IPS-15b (cell line): Measurements from ENCODE around the gene ELL2.

ENCODE experiments used
- H3K27me3 ChIP-seq: one replicate; pipeline ENCODE4 v1.6.1; 2013; ENCODE audit warnings: low read length; ENCODE audit not compliant: control insufficient read depth, insufficient read depth
- H3K36me3 ChIP-seq: one replicate; pipeline ENCODE4 v1.6.1; 2013; ENCODE audit warnings: low read length; ENCODE audit not compliant: control insufficient read depth, insufficient read depth
- H3K4me1 ChIP-seq: one replicate; pipeline ENCODE4 v1.6.1; 2013; ENCODE audit warnings: mild to moderate bottlenecking, low read length; ENCODE audit not compliant: control insufficient read depth, insufficient read depth
- H3K4me3 ChIP-seq: one replicate; pipeline ENCODE4 v1.5.1; 2013; ENCODE audit warnings: low read depth, low read length
- H3K9ac ChIP-seq: one replicate; pipeline ENCODE4 v1.6.1; 2013; ENCODE audit warnings: low read depth, mild to moderate bottlenecking, low read length
- H3K9me3 ChIP-seq: one replicate; pipeline ENCODE4 v1.6.1; 2013; ENCODE audit warnings: mild to moderate bottlenecking, low read length; ENCODE audit not compliant: control insufficient read depth, insufficient read depth

ELL2 gene

DNA sequence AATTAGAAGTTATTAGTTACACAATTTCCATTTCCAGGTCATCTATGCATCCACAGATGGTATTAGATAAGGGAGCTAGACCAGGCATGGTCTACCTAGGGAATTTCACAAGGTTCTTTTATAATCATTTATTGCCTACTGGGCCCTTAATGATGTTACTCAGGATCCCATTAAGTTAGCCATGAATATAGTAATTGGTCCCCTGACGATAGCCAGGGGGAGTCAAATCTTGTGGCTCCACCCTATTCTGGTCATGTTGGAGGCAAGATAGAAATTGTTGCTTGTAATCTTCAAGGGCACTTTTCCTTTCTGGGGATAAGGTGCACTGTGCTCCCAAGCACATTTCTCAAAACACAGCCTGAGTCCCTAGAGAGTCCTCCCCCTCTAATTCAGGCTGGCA lies 14.1 kb upstream of the ELL2 start:
- Histone ChIP-seq H3K9me3 (no peaks in the 10 kb centered on the region), H3K4me3 (no peak overlapping the region), H3K9ac (no peak overlapping the region), H3K4me1 (no peaks in the 10 kb centered on the region), H3K27me3 (no peaks in the 10 kb centered on the region), H3K36me3 (no peaks in the 10 kb centered on the region)

DNA sequence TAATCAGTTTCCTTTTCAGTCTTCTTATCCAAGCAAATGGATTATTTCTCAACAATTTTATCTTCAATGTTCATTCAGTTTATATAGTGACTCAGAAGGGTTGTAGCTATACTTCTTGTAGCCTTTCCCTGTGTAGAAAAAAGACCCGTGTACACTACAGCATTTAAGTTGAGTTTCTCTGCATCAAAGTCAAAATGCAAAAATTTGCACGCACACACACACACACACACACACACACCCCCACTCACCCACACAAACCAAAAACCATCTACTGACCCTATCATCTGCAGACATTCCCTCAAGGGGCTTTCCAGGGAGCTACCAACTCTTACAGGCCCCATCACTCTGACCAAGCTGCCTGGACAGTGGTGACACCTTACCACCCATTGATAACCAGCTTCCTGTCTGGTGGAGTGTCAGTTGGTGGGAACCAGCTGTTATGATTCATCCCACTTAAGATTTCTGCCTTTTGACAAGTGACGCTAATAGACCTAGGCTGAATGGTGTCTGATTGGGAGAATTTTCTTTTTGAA lies 12.2 kb upstream of the ELL2 start:
- Histone ChIP-seq H3K9me3 (no peaks in the 10 kb centered on the region), H3K27me3 (no peaks in the 10 kb centered on the region)

DNA sequence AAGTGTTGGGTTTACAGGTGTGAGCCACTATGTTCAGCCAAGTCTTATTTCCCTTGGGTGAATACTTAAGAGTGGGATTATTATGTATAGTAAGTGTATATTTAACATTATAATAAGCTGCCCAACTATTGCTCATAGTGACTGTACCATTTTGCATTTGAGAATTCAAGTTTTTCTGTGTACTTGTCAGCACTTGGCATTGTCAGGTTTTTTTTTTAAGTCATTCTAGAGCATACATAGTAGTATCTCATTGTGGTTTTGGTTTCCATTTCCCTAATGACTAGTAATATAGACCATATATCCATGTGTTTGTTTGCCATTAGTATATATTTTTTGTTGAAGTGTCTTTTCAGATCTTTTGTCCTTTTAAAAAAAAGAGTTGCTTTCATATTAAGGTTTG lies 10.5 kb upstream of the ELL2 start:
- H3K4me1 ChIP-seq: no peaks in the 10 kb centered on the region
- H3K9ac ChIP-seq: no peak overlapping the region
- H3K36me3 ChIP-seq: no peaks in the 10 kb centered on the region
- H3K4me3 ChIP-seq: no peak overlapping the region
- H3K9me3 ChIP-seq: no peaks in the 10 kb centered on the region
- no peaks in the 10 kb centered on the region for H3K27me3 ChIP-seq

More for the DNA sequence above, 12.2 kb upstream of the ELL2 start:
- Histone ChIP-seq H3K36me3 (no peaks in the 10 kb centered on the region), H3K9ac (no peak overlapping the region), H3K4me1 (no peaks in the 10 kb centered on the region), H3K4me3 (no peak overlapping the region)

DNA sequence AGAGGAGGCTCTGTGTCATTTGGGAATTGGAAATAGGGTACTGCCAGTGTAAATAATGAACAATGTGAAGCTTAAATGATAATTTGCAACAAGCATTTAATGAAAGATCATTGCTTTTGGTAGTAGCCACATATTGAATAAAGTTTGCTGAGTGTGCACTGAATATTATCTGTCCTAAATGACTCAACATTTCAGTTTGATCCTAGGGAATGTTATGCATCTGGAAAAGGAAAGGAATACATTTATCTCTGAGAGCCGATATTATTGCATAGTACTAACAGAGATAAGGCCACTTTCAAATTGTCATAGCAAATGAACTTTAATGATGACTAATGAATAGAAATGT lies 8.7 kb upstream of the ELL2 start:
- no peaks in the 10 kb centered on the region for H3K27me3 ChIP-seq
- H3K4me3 ChIP-seq: no peak overlapping the region
- no peak overlapping the region for H3K9ac ChIP-seq
- no peaks in the 10 kb centered on the region for H3K4me1 ChIP-seq
- H3K36me3 ChIP-seq: no peaks in the 10 kb centered on the region
- no peaks in the 10 kb centered on the region for H3K9me3 ChIP-seq

DNA sequence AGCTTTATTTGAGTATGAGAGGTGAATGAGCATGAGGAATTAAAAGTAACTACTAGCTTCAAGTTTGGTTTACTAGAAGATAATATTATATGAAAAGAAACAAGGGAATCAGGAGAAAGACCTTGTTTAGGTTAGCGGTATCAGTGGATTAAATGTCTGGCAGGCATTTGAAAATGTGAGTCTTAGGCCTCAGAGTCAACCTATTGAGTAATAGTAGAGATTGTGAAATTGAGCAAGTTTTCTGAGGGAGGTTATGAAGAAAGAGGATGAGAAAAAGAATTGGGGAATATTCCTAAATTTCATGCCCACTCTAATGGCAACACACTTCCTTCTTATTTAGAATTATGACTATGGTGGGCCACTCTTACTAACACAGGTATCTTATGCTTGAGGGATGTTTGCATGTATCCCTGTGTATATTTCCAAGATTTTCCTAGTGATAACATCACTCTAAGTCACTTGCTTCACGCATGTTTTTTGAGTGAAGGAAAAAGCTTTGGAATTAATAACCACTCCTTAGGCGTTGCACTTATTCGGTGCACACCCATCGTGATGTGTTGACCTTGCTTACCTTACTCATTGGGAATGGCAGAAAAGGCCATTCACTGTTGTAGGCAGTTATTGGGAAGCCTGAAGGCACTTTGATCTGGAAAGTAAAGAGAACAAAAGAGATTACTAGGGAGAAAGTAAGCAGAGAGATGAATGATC lies 8.2 kb upstream of the ELL2 start:
- Histone ChIP-seq H3K36me3 (no peaks in the 10 kb centered on the region), H3K4me1 (no peaks in the 10 kb centered on the region), H3K9ac (no peak overlapping the region), H3K27me3 (no peaks in the 10 kb centered on the region), H3K4me3 (no peak overlapping the region), H3K9me3 (no peaks in the 10 kb centered on the region)

DNA sequence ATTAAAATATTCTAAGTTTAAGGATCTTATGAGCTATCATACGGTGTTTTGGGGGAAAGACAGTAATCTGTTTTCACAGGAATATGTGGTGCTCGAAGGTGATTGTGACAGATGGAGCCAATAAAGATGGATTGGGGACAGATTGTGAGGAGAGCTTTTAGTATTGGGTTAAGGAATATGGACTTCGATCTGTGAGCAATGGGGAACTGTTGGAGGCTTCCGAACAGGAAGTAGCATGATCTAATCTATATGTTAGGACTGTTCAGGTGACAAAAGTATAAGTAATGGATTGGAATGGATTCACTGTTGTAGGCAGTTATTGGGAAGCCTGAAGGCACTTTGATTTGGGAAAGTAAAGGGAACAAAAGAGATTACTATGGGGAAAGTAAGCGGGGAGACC lies 7.4 kb upstream of the ELL2 start:
- H3K9ac ChIP-seq: no peak overlapping the region
- H3K4me1 ChIP-seq: peaks cover under 1% of the 10 kb centered on the region
- no peaks in the 10 kb centered on the region for H3K9me3 ChIP-seq
- no peaks in the 10 kb centered on the region for H3K27me3 ChIP-seq
- H3K36me3 ChIP-seq: no peaks in the 10 kb centered on the region
- no peak overlapping the region for H3K4me3 ChIP-seq

DNA sequence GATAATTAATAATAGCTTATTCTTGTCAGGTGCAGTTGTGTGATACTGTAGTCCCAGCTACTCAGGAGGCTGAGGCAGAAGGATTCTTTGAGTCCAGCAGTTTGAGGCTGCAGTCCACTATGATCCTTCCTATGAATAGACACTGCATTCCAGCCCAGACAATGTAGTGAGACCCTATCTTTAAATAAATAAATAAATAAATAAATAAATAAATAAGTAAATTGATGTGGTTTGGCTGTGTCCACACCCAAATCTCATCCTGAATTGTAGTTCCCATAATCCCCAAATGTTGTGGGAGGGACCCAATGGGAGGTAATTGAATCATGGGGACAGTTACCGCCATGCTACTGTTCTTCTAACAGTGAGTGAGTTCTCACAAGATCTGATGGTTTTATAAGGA lies 5.6 kb upstream of the ELL2 start:
- Histone ChIP-seq H3K27me3 (no peaks in the 10 kb centered on the region), H3K36me3 (no peaks in the 10 kb centered on the region), H3K4me1 (peaks cover 9% of the 10 kb centered on the region), H3K9me3 (no peaks in the 10 kb centered on the region), H3K4me3 (no peak overlapping the region), H3K9ac (no peak overlapping the region)

DNA sequence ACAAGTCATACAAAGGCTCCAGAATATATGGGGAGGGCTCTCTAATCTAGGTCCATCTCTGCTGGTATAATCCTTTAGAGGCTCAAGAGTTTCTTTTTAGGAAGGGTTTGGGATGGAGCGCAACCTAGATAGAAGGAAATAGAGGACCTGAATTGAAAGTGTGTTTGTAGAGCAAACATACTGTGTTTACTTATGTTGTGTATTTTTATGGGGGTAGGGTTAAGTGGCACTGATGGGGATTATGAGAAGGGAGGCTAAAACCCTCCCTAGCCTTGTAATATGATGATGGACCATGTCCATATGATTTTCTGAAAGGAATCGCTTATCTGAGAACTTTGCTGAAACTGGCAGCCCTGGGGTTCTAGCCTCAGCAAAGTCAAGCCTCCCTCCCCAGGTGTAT lies 4.4 kb upstream of the ELL2 start:
- H3K27me3 ChIP-seq: no peaks in the 10 kb centered on the region
- H3K9me3 ChIP-seq: no peaks in the 10 kb centered on the region
- H3K36me3 ChIP-seq: no peaks in the 10 kb centered on the region
- H3K9ac ChIP-seq: no peak overlapping the region
- H3K4me3 ChIP-seq: no peak overlapping the region
- peaks cover 9% of the 10 kb centered on the region for H3K4me1 ChIP-seq

DNA sequence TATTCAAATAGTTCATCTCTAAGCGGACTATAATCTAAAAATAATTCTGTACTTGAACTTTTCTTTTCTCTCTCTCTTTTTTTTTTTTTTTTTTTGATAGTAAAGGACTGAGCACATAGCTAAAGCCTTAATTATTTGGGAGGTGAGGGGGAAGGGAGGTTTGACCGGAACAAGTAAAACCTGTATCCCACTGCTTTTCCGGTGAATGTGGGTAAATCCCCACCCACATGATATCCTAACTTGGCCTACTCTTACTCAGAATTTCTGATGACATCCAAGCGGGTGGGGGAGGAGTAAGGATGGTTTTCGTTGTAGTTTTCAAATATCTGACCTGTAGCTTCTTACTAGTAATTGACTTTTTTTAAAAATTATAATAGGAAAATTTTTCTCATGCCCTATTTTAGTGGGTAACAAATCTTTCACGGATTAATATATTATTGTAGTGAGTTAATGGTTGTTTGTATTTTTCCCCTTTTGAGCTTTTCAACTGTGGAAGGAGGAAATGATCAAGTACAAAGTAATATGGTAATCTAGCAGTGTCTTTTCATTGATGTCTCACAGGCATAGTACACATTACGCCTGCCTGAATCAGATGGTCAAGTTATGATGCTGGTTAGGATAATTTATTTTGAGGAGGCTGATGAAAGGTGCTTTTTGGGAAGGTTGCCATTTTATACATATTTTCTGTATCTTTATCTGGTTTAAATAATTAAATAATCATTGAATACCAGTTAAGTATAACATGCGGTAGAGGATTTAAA lies 2.2 kb upstream of the ELL2 start:
- Histone ChIP-seq H3K9me3 (no peaks in the 10 kb centered on the region), H3K4me1 (peaks cover 16% of the 10 kb centered on the region), H3K4me3 (no peak overlapping the region), H3K9ac (no peak overlapping the region), H3K36me3 (no peaks in the 10 kb centered on the region), H3K27me3 (peaks cover 9% of the 10 kb centered on the region)

DNA sequence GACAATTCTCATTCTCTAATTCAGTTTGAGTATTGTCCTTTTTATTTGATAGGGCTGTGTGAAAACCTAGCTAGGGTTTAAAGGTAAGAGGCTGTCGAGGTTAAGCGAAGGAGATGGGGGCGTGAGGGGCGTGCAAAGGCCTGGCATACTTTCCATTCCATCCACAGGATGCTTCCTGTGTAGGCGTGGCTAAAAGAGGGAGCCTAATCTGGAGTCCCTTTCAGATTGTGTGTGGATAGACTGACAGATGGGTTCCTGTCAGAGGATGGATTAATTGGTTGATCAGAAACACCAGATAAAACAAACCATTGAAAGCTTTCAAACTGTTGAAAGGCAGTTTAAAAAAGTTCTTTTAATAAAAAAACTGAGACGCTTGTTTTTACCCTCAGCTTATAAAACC lies 1.1 kb upstream of the ELL2 start:
- Histone ChIP-seq H3K27me3 (peaks cover 9% of the 10 kb centered on the region), H3K4me1 (peaks cover 24% of the 10 kb centered on the region), H3K9me3 (no peaks in the 10 kb centered on the region), H3K36me3 (no peaks in the 10 kb centered on the region), H3K9ac (no peak overlapping the region), H3K4me3 (peak overlapping the region; percentile 67)

DNA sequence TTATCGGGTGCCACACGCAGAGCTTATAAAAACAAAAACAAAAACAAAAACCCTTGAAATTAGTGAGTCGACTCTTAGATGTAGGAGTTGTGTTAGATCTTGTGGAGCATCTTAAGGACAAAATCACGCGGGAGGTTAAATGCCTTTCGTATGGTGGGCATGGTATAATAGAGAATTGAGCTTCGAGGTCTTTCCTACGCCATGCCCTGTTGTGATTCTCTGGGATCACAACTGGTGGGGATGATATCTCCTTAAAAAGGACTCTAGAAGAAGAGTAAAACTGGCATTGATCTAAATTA lies 773 bp upstream of the ELL2 start:
- H3K9ac ChIP-seq: no peak overlapping the region
- no peaks in the 10 kb centered on the region for H3K9me3 ChIP-seq
- peaks cover 24% of the 10 kb centered on the region for H3K4me1 ChIP-seq
- peak overlapping the region; percentile 67 for H3K4me3 ChIP-seq
- H3K36me3 ChIP-seq: no peaks in the 10 kb centered on the region
- peaks cover 9% of the 10 kb centered on the region for H3K27me3 ChIP-seq
